NCI-H2227 treated with DMSO at 0.1 percent for 48 hours (cell line): ENCODE data around the gene SCAMP1.

Experiments
- DNase-seq: peaks from one replicate; lab custom pipeline; 2025; lab: John Stamatoyannopoulos, UW

SCAMP1 gene

GRCh38 chr5:78496373-78496772, 136.0 kb downstream of the SCAMP1 start:
- no peak for DNase-seq

DNA sequence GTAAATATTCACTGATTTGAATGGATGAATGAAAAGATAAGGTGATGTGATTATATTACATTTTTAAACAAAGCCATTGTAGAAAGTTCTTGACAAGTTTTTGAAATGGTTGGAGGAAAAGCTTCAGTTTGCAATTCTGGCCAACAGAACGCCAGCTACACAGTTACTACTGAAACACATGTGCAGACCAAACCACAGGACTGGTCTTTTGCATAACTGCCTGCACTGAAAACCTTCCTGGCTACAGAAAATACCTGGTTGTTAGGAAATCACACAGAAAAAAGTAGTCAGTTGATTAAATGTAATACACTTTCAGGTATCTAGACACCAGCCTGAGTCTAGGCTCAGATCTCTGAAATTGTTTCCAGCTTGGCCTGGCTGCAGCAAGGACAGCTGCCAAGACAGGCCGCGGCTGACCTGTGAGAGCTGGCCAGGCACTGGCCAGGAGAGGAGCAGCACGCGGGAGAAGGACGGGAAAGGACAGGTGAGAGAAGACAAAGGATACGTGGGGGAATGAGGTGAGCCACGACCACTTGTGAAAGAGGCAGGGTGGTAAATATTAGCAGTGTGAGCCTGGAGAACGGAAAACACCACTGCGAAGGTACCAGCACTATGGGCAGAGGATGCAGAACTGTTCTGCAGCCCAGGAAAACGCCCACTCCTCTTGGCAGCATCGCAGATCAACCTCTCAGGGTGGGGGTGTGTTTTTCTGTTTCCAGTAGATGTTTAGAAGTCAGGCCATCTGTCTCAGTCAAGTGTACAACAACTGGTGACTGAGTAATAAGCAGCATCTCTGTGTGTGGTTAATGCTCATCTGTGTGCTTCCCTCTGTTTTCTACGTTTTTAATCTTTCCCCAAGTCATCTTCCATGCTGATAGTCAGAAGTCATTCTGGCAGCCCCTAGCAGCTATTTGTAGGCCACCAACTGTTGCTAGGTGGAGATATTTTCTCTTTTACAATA, 137.4 kb downstream of the SCAMP1 start:
- no peak for DNase-seq

DNA sequence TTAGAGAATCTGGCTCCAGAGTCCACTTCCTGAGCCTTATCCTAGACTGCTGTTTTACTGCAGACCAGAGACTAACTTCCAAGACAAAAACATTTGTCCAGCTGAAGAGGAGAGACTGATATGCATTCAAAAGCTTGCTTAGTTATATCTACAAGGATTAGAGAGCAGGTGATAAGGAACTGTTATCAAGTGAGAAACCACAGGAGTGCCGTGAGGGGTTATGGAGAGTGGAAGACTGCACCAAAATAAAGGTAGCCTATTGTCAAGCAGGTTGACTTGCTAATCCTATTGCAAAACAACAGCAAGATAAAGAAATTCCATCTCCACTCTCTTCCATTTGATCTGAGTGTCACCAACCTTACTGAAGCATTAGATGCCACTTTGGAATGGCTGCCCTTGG, 139.1 kb downstream of the SCAMP1 start:
- no peak for DNase-seq

GRCh38 chr5:78500028-78500427, 139.6 kb downstream of the SCAMP1 start:
- DNase-seq = no peak

- DNase-seq = no peak
These were observed 140.5 kb downstream of the SCAMP1 start for GRCh38 chr5:78500871-78501270.

DNA sequence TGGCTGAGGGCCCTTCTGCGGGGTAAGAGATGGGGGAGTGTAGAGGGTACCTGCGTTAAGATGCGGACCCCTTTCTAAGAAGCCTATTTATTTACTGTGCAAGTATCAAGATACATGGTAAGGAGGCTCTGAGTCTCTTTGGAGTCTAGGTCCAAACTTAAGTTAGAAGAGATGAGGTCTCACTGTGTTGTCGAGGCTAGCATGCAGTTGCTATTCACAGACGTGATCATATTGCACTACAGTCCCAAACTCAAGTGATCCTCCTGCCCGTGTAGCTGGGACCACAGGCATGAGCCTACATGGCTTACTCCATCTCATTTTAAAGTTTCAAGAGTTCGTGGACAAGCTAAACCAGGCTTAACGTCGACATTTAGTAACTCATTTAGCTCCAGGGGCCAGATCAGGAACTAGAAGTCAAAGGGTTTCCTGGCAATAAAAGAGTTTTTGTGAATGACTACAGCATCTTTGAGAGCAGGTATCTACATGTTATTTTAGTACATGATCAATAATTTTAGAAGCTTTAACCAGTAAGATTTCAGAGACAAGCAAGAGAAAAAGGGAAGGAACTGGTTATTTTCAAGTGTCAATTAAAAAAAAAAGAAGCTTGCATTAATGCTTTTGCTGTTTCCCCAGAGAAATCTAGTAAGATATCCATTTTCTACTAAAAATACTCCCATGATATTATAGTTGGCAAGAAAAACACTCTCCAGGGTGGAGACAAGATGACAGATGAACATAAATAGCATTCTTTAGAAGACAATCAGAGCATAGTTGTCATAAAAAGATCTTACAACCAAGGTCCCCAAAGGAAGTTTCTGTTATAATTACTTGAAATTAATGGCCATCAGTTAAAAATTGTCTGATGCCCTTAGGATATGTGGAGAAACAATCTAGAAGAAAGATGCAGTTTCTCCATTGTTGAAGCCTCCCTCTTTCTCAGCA, 141.3 kb downstream of the SCAMP1 start:
- no peak for DNase-seq

DNA sequence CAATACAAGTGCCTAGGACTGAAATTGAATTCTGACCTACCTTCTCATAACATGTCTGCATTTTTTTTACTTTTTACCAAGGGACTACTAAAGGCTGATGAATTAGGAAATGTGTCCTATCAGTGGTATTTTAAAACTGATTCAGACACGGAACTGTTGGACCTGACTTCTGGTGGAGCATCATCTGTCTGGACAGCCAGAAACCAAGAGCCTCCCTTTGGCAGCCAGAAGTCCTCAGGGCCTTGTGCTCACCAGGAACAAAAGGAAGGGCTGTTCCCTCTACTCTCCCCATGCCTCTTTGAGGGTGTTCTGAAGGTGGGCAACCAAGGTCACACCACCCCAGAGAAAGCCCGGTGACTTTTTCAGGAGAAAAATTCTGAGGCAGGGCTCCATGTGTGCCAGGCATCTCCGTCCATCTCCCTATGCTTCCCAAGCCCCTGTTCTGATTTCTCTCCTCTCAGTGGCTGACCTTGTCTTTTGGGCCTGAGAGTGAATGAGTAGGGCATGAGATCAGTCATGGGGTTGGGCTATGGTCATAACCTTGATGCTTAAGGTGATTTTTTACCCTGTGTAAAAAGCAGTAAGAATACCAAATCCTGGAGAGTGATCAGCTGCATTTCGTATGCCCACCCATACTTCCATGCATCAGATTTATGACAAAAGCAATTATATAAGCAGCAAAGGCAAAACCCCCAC, 143.7 kb downstream of the SCAMP1 start:
- no peak for DNase-seq

GRCh38 chr5:78504704-78505677, 144.6 kb downstream of the SCAMP1 start:
- no peak for DNase-seq

DNA sequence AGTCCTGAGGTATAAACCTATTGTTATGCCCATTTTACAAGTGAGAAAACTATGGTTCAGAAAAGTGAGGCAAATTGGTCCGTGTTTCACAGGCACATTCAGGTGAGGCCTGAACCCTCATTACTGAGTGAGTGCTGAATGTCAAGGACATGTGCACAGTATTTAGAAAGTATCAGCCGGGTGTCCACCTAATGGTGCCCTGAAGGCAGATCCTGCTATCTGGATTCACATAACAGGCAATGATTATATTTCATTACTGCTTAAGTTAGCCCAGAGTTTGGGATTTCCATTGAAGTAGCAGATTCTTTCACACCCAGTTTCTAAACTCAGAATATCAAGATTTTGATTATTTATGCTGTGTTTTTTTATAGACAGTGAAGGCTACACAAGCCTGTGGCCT, 145.4 kb downstream of the SCAMP1 start:
- DNase-seq = no peak

- no peak for DNase-seq
These were observed 146.0 kb downstream of the SCAMP1 start for GRCh38 chr5:78506261-78507024.

DNA sequence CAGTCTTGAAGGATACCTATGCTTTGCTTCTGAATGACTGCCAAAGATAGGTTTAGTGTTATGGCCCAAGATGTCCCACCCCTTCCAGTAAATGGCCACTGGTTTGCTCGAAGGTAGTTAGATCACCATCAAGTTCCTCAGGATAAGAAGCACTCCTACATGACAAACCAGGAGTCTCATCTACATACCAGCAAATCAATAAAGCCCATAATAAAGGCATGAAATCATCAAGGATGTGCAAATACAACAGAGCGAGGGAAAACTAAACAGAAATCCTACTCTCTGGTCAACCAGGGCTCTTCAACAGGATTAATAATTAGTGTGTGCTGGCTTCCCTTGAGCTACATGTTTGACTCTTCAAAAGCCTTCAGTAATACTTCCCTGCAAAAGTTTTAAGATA, 147.1 kb downstream of the SCAMP1 start:
- DNase-seq = no peak

DNA sequence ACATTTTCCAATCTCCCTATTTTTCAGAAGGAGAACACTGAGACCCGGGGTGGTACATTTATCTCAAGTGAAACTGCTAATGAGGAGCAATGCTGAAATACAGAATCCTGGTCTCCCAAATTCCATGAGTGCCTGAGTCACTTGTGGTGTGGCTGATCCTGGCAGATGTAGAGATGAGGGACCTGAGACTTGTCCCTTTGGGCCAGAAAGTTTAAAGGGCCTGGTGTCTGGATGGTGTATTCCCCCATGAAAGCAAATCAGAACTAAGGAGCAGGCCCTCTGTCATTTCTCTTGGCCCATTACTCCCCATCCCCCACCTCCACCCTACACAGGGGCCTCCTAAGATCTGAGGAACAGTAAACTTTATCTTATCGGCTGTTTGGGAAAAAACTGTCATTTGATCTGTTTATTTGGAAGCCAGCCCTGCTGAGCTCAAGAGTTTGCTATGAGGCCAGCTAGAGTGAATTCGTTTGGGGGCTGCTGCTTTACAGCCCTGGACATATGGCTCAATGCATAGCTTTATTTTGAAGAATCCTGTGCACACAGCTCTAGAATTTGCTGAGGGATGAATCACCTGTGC, 147.9 kb downstream of the SCAMP1 start:
- DNase-seq = no peak

GRCh38 chr5:78509145-78509865, 148.9 kb downstream of the SCAMP1 start:
- DNase-seq = no peak

DNA sequence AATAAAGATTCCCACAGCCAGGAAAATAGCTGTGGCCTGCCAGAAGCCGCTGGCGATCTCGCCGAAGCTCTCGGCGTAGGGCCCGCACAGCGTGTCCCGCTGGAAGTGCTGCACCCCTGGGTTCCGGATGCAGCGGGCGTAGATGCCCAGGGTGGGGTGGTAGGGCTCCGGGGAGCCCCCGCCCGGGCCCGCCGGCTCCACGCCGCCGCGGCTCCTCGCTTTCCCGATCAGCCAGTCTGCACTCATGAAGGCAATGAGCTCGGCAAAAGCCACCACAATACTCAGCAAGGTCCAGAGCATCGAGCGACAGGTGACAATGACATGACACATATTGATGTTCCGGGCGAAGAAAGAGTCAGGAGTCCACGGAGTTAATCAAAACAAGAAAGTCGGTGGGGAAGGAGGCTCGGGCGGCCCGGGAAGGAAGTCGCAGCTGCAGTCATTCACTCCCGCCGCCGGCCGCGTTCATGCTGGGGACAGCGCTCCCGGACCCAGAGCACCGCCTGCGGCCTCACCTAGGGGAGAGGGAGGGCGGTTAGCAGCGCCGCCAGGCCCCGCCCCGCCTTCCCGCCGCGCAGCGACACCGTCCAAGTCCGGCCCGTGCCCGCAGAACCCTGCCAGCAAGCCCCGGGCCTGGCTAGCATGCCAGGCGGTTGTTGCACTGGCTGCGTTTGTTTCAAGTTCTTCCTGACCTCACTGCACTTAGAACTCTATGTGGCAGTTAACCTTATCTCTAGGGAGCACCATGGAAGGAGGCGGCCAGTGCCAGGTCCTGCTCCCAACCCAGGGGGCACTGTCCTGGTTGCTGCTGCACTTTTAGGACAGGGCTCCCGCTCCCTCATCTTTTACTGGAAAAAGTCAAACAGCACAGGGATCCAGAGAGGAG, 149.7 kb downstream of the SCAMP1 start:
- DNase-seq = no peak

- no peak for DNase-seq
These were observed 150.9 kb downstream of the SCAMP1 start for GRCh38 chr5:78511121-78511906.

GRCh38 chr5:78512435-78512834, 152.0 kb downstream of the SCAMP1 start:
- DNase-seq = no peak

GRCh38 chr5:78513441-78513840, 153.0 kb downstream of the SCAMP1 start:
- DNase-seq = no peak
